Measurements from ENCODE around the gene CD300LB.

The CD300LB gene

GRCh38 chr17:74543891-74544760 lies 12.9 kb upstream of the CD300LB start:
- DNase-seq (ENCODE audit: low read depth in 2 of 2), result no peak

DNA sequence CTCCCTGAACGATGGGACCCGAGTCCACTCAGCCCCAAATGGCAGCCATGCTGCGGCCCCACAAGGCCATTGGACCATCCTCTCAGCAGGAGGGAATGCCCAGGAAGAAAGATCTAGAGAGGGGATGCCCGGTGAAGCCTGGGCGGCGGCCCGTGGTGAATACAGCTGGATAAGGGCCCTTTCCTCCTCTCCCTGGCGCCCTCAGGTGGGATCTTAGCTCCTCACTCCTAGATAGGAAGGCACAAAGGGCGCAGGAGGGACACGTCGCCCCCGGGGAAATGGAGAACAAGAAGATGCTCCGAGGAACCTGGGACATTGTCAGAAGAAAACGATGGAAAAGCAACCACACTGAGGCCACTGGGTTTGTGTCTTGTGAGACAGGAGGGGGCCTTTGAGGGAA lies 12.1 kb upstream of the CD300LB start:
- no peak overlapping the region for H3K4me3 ChIP-seq (replicated peaks in 1 of 2; ENCODE audit: low read depth in 2 of 2, low read length in 2 of 2)
- DNase-seq (ENCODE audit: low read depth in 2 of 2), result no peak
- TF ChIP-seq, protein P1, sequence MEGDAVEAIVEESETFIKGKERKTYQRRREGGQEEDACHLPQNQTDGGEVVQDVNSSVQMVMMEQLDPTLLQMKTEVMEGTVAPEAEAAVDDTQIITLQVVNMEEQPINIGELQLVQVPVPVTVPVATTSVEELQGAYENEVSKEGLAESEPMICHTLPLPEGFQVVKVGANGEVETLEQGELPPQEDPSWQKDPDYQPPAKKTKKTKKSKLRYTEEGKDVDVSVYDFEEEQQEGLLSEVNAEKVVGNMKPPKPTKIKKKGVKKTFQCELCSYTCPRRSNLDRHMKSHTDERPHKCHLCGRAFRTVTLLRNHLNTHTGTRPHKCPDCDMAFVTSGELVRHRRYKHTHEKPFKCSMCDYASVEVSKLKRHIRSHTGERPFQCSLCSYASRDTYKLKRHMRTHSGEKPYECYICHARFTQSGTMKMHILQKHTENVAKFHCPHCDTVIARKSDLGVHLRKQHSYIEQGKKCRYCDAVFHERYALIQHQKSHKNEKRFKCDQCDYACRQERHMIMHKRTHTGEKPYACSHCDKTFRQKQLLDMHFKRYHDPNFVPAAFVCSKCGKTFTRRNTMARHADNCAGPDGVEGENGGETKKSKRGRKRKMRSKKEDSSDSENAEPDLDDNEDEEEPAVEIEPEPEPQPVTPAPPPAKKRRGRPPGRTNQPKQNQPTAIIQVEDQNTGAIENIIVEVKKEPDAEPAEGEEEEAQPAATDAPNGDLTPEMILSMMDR (IDR thresholded peaks at IDR 0.05; ENCODE audit: low read depth, low read length), result no peak

More at GRCh38 chr17:74543891-74544760, 12.9 kb upstream of the CD300LB start:
- TF ChIP-seq, protein P1 (IDR thresholded peaks at IDR 0.05; ENCODE audit: low read depth, low read length), result no peak
- H3K4me3 ChIP-seq (replicated peaks in 1 of 2; ENCODE audit: low read depth in 2 of 2, low read length in 2 of 2), result no peak overlapping the region

DNA sequence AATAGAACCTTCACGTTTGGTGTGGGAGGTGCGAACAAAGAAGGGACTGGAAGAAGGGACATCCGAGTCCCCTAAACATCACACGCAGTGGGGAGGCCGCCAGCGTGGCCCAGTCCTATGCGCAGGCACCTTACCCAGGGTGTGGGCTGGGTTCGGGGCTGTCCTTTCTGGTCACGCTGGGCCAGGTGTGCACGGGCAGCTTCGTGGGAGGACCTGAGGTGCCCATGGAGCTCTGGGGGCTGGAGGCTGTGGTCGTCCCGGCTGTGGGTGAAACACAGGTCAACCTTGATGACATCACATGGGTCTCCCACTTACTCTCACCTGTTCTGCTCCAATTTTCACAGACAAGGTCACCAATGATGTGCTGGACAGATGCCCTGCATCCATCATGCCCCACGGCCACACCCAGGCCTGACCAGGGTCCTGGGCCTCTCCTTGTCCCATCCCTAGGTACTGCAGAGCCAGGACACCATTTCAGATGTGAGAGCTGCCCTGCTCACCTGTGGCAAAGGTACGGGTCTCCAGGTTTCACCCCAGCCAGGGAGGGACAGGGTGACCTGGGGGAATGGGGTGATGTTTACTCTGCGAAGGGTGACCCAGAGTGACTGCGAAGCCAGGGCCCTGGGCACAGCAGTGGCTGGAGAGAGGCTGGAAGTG lies 11.6 kb upstream of the CD300LB start:
- TF ChIP-seq, protein P1 (IDR thresholded peaks at IDR 0.05; ENCODE audit: low read depth, low read length), result no peak
- no peak for DNase-seq (ENCODE audit: low read depth in 2 of 2)

GRCh38 chr17:74542166-74542565 lies 10.9 kb upstream of the CD300LB start:
- H3K4me3 ChIP-seq (replicated peaks in 1 of 2; ENCODE audit: low read depth in 2 of 2, low read length in 2 of 2), result no peak overlapping the region
- no peak for DNase-seq (ENCODE audit: low read depth in 2 of 2)
- TF ChIP-seq, protein P1 (IDR thresholded peaks at IDR 0.05; ENCODE audit: low read depth, low read length), result no peak

More for the DNA sequence above, 11.6 kb upstream of the CD300LB start:
- no peak overlapping the region for H3K4me3 ChIP-seq (replicated peaks in 1 of 2; ENCODE audit: low read depth in 2 of 2, low read length in 2 of 2)

DNA sequence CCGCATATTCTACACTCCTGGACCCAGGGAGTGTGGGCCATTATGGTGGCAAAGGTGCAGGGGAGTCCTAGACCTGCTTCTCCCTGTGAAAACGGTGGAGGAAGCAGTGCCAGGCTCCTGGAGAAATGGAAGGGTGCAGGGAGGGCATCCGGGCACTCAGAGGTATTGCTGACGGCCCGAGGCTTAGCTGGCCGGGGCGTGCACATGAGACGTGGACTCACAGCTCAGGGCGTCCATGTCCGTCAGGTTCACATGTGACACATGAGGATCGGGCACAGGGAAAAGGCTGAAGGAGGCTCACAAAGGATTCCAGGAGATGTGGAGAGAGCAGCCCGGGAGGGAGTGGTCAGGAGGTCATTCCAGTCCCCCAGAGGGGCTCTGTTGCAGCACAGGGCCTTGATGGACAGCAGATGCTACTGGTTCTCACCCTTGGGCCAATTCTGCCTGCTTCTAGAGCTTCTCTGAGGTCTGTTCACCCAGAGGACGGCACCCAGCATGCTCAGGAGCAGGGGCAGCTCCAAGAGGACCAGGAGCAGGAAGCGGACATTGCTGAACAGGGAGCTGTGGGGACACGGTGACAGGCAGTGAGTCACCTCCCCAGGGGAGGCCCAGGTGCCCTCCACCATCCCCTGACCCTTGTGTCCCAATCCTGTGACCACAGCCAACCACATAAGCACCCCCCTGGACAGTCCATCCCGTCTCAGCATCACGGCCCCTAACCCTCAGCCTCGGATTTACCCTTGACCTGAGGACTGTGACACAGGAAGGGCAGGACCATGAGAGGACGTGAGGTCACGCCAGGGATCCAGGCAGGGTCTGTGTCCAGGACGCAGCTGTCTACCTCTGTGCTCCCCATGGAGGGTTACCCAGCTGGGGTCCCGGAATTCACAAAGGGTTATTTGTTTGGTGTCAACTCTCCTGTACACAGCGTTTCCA lies 10.2 kb upstream of the CD300LB start:
- no peak for DNase-seq (ENCODE audit: low read depth in 2 of 2)
- TF ChIP-seq, protein P1 (IDR thresholded peaks at IDR 0.05; ENCODE audit: low read depth, low read length), result no peak
- no peak overlapping the region for H3K4me3 ChIP-seq (replicated peaks in 1 of 2; ENCODE audit: low read depth in 2 of 2, low read length in 2 of 2)

GRCh38 chr17:74539281-74539820 lies 8.1 kb upstream of the CD300LB start:
- H3K4me3 ChIP-seq (replicated peaks in 1 of 2; ENCODE audit: low read depth in 2 of 2, low read length in 2 of 2), result no peak overlapping the region
- TF ChIP-seq, protein P1 (IDR thresholded peaks at IDR 0.05; ENCODE audit: low read depth, low read length), result no peak
- DNase-seq (ENCODE audit: low read depth in 2 of 2), result no peak
